ENCODE data around the gene EPHB2.

The EPHB2 gene

GRCh38 chr1:22830757-22831340, 120.2 kb downstream of the EPHB2 start:
- Histone ChIP-seq H4K20me1 (ENCODE audit: insufficient read depth, low read length, poor library complexity, severe bottlenecking) (no peaks in the 10 kb centered on the region), H3K4me3 (ENCODE audit: low read length, poor library complexity, severe bottlenecking) (no peak overlapping the region), H3K9me2 (replicated peaks; ENCODE audit: low read depth, low read length) (no peaks in the 10 kb centered on the region), H3K36me3 (ENCODE audit: insufficient read depth, low read length) (no peaks in the 10 kb centered on the region), H3K4me1 (ENCODE audit: insufficient read depth, low read length, poor library complexity, severe bottlenecking) (no peaks in the 10 kb centered on the region), H3K9ac (ENCODE audit: low read depth, low read length, poor library complexity, severe bottlenecking) (no peak overlapping the region), H3K9me3 (ENCODE audit: insufficient read depth, low read depth, low read length) (no peaks in the 10 kb centered on the region), H3K79me2 (ENCODE audit: insufficient read depth, low read length) (no peaks in the 10 kb centered on the region), H3K27me3 (ENCODE audit: insufficient read depth, low read length, poor library complexity, severe bottlenecking) (no peaks in the 10 kb centered on the region), H3K4me2 (ENCODE audit: low read depth, low read length, poor library complexity, severe bottlenecking) (no peak overlapping the region), H3F3A (ENCODE audit: low read depth) (no peaks in the 10 kb centered on the region), H2AFZ (ENCODE audit: low read length) (no peak overlapping the region)
- TF ChIP-seq CTCF (conservative IDR thresholded peaks at IDR 0.05; ENCODE audit: low read length) = no peak
- no peak for TF ChIP-seq EZH2phosphoT487 (IDR thresholded peaks at IDR 0.05; ENCODE audit: borderline replicate concordance)

- H3K9me2 ChIP-seq (replicated peaks; ENCODE audit: low read depth, low read length) = no peaks in the 10 kb centered on the region
- no peaks in the 10 kb centered on the region for H3K36me3 ChIP-seq (ENCODE audit: insufficient read depth, low read length)
- H3K9me3 ChIP-seq (ENCODE audit: insufficient read depth, low read depth, low read length) = no peaks in the 10 kb centered on the region
- no peaks in the 10 kb centered on the region for H3K4me1 ChIP-seq (ENCODE audit: insufficient read depth, low read length, poor library complexity, severe bottlenecking)
- no peaks in the 10 kb centered on the region for H3K79me2 ChIP-seq (ENCODE audit: insufficient read depth, low read length)
- H3K4me3 ChIP-seq (ENCODE audit: low read length, poor library complexity, severe bottlenecking) = no peak overlapping the region
- H3K4me2 ChIP-seq (ENCODE audit: low read depth, low read length, poor library complexity, severe bottlenecking) = no peak overlapping the region
- H3K9ac ChIP-seq (ENCODE audit: low read depth, low read length, poor library complexity, severe bottlenecking) = no peak overlapping the region
- no peak overlapping the region for H2AFZ ChIP-seq (ENCODE audit: low read length)
- no peaks in the 10 kb centered on the region for H3K27me3 ChIP-seq (ENCODE audit: insufficient read depth, low read length, poor library complexity, severe bottlenecking)
- TF ChIP-seq CTCF (conservative IDR thresholded peaks at IDR 0.05; ENCODE audit: low read length) (no peak), EZH2phosphoT487 (IDR thresholded peaks at IDR 0.05; ENCODE audit: borderline replicate concordance) (no peak)
- no peaks in the 10 kb centered on the region for H3F3A ChIP-seq (ENCODE audit: low read depth)
- H4K20me1 ChIP-seq (ENCODE audit: insufficient read depth, low read length, poor library complexity, severe bottlenecking) = no peaks in the 10 kb centered on the region
Observed at GRCh38 chr1:22831729-22832413, 121.2 kb downstream of the EPHB2 start.

GRCh38 chr1:22832414-22832786, 121.8 kb downstream of the EPHB2 start:
- Histone ChIP-seq H4K20me1 (ENCODE audit: insufficient read depth, low read length, poor library complexity, severe bottlenecking) (no peaks in the 10 kb centered on the region), H3K9ac (ENCODE audit: low read depth, low read length, poor library complexity, severe bottlenecking) (no peak overlapping the region), H3K9me2 (replicated peaks; ENCODE audit: low read depth, low read length) (no peaks in the 10 kb centered on the region), H3K4me3 (ENCODE audit: low read length, poor library complexity, severe bottlenecking) (no peak overlapping the region), H3K27me3 (ENCODE audit: insufficient read depth, low read length, poor library complexity, severe bottlenecking) (no peaks in the 10 kb centered on the region), H2AFZ (ENCODE audit: low read length) (no peak overlapping the region), H3K79me2 (ENCODE audit: insufficient read depth, low read length) (no peaks in the 10 kb centered on the region), H3K4me2 (ENCODE audit: low read depth, low read length, poor library complexity, severe bottlenecking) (no peak overlapping the region), H3K9me3 (ENCODE audit: insufficient read depth, low read depth, low read length) (no peaks in the 10 kb centered on the region), H3K4me1 (ENCODE audit: insufficient read depth, low read length, poor library complexity, severe bottlenecking) (no peaks in the 10 kb centered on the region), H3F3A (ENCODE audit: low read depth) (no peaks in the 10 kb centered on the region), H3K36me3 (ENCODE audit: insufficient read depth, low read length) (no peaks in the 10 kb centered on the region)
- TF ChIP-seq CTCF (conservative IDR thresholded peaks at IDR 0.05; ENCODE audit: low read length) = no peak
- TF ChIP-seq EZH2phosphoT487 (IDR thresholded peaks at IDR 0.05; ENCODE audit: borderline replicate concordance) = no peak

Data from Loucy (cell line).